RWPE1 (cell line): ENCODE results near the gene CDK6.
"Not testable (repeated sequence)": the region's sequence is repeated elsewhere in the genome, so short reads cannot be mapped to it uniquely, and the experiment has no call there.

Source experiments
- CTCF ChIA-PET: fragments of 350-600 bp; sonication (Branson Sonifier 250); formaldehyde crosslinking; extraction: SDS; loops from one replicate; lab custom pipeline; 2021; lab: Yijun Ruan, JAX
- POLR2A ChIA-PET: fragments of 400-600 bp; formaldehyde crosslinking; extraction: SDS; loops from one replicate; lab custom pipeline; 2020; ENCODE audit warnings: antibody characterized with exemption; ENCODE audit not compliant: low non-redundant PET; lab: Yijun Ruan, JAX
- DNase-seq: peaks from one replicate; pipeline ENCODE4 v3.0.0; 2012; ENCODE audit warnings: low spot score
- H3K27ac ChIP-seq: fragments of 450-650 bp; 2 replicates; pipeline ENCODE4 v1.5.1; 2017
- TF ChIP-seq, protein P1 (sequence below): fragments of 450-650 bp; conservative IDR thresholded peaks from 2 replicates; pipeline ENCODE4 v1.5.1; 2017; ENCODE audit warnings: low read depth, mild to moderate bottlenecking

Gene CDK6

GRCh38 chr7:92765725-92766124, 70.6 kb downstream of the CDK6 start:
- DNase-seq, result peak; percentile 70
- ChIA-PET CTCF (interaction anchor here (0.7 to 3.3 kb wide), 2 partner anchors 35 to 67 kb away, joined by 3 to 18 read pairs; no protein-coding TSS in a partner anchor), POLR2A (no interaction called here)
- peak overlapping the region; percentile 70 for H3K27ac ChIP-seq
- TF ChIP-seq, protein P1, sequence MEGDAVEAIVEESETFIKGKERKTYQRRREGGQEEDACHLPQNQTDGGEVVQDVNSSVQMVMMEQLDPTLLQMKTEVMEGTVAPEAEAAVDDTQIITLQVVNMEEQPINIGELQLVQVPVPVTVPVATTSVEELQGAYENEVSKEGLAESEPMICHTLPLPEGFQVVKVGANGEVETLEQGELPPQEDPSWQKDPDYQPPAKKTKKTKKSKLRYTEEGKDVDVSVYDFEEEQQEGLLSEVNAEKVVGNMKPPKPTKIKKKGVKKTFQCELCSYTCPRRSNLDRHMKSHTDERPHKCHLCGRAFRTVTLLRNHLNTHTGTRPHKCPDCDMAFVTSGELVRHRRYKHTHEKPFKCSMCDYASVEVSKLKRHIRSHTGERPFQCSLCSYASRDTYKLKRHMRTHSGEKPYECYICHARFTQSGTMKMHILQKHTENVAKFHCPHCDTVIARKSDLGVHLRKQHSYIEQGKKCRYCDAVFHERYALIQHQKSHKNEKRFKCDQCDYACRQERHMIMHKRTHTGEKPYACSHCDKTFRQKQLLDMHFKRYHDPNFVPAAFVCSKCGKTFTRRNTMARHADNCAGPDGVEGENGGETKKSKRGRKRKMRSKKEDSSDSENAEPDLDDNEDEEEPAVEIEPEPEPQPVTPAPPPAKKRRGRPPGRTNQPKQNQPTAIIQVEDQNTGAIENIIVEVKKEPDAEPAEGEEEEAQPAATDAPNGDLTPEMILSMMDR, result no peak

DNA sequence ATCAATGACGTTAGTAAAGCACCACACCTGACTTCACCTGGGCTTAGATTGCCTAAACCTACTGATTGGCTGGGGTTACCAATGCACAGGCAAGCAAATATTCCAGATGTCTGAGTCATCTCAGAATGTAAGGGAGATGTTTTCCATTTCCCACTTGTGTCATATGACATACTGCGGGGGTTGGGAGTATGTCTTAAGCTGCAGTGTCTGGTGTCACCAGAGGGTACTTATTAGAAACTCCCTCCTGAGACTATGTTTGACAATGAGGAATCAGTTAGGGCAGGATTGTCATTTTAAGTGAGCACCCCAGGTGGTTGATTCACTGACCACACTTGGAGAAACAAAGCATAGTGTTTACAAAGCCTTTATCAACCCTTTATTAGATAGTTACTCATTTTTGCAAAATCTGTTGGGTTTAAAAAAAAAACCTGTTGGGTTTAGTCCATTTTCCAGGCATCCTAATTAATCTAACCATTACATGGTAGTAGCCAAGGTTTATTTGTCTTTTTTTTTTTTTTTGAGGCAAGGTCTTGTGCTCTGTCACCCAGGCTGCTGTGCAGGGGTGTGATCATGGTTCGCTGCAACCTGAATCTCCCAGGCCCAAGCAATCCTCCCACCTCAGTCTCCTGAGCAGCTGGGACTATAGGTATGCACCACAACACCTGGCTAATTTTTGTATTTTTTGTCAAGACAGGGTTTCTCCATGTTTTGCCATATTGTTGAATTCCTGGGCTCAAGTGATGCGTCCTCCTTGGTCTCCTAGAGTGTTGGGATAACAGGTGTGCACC, 72.5 kb downstream of the CDK6 start:
- DNase-seq, result peak; percentile 89
- TF ChIP-seq, protein P1, result no peak
- POLR2A ChIA-PET, result no interaction called here
- H3K27ac ChIP-seq, result peak overlapping the region; percentile 64
- CTCF ChIA-PET, result no interaction called here

DNA sequence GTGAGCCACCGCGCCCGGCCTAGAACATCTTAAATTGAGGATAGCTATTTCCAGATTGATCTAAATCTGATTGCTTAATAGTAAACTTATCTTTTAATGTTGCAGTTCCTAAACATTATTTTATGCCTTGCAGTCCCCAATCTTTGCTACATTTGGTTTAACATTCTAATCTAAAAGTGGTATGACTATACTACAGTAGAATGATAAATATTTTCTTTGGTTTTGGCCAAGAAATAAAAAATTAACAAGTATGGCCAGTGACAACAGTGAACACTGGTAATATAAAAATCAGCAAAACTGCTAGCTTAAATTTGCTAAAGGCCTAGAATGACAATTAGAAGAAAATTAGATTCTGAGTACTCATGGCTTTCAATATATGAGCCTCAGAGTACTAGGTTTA, 73.5 kb downstream of the CDK6 start:
- ChIA-PET CTCF (no interaction called here), POLR2A (no interaction called here)
- DNase-seq, result no peak
- H3K27ac ChIP-seq, result no peak overlapping the region
- TF ChIP-seq, protein P1, result no peak

GRCh38 chr7:92761391-92762097, 74.8 kb downstream of the CDK6 start:
- CTCF ChIA-PET, result no interaction called here
- TF ChIP-seq, protein P1, result no peak
- no peak for DNase-seq
- H3K27ac ChIP-seq, result no peak overlapping the region
- POLR2A ChIA-PET, result no interaction called here

DNA sequence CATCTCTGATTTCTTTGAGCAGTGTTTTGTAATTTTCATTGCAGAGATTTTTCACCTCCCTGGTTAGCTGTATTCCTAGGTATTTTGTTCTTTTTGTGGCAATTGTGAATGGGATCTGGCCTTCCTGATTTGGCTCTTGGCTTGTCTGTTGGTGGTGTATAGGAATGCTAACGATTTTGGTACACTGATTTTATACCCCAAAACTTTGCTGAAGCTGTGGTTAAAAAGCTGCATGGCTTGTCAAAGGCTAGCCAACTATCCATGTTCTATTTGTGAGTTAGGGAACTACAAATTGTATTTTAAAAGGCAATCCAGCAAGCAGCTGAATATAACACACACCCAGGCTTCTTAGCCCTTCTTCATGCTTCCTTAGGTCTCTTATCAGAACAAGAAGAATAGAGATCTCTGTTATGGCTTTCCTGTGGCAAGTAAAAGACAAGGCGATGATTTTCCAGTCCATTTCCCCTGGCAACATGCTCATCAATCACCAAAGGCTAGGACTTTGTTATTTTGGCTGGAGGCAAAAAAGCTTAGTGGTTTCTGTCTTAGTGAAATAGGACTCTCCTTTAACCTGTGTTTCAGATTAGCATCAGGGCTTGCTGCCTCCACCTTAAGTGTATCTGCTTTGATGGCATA, 77.5 kb downstream of the CDK6 start:
- POLR2A ChIA-PET, result no interaction called here

GRCh38 chr7:92757311-92757910, 79.0 kb downstream of the CDK6 start:
- DNase-seq, POLR2A ChIA-PET, CTCF ChIA-PET, H3K27ac ChIP-seq: not testable (repeated sequence)

More for the DNA sequence above, 77.5 kb downstream of the CDK6 start:
- no peak for DNase-seq
- CTCF ChIA-PET, result no interaction called here
- TF ChIP-seq, protein P1, result no peak
- H3K27ac ChIP-seq, result no peak overlapping the region
